ENCODE measurements around the gene C1RL. TPM values are rescaled to one million over a fixed set of nuclear protein-coding genes. Genes with fewer than 3 reads are reported as not detected.

C1RL gene
- total RNA-seq, 1 experiment from 2014 or later = 8.9 TPM

- TF ChIP-seq EZH2phosphoT487 (IDR thresholded peaks at IDR 0.05; ENCODE audit: borderline replicate concordance, low read length) (no peak), CTCF (conservative IDR thresholded peaks at IDR 0.05; ENCODE audit: low read depth, low read length) (no peak), EZH2 (IDR thresholded peaks at IDR 0.05; ENCODE audit: low read length, unreplicated experiment) (no peak)
- DNase-seq (no peak), ATAC-seq (no peak)
- Histone ChIP-seq H3K36me3 (ENCODE audit: low read depth, low read length) (no peaks in the 10 kb centered on the region), H4K20me1 (ENCODE audit: low read length) (no peaks in the 10 kb centered on the region), H3K9me2 (replicated peaks; ENCODE audit: low read length) (no peaks in the 10 kb centered on the region), H3K27me3 (ENCODE audit: low read length) (no peaks in the 10 kb centered on the region), H3K27ac (ENCODE audit: low read length) (no peak overlapping the region), H3K9ac (ENCODE audit: low read length) (no peak overlapping the region), H3K4me1 (ENCODE audit: insufficient read depth, low read length) (peaks cover 15% of the 10 kb centered on the region; the same call in 1 of the 2 replicates), H2AFZ (ENCODE audit: low read length) (no peak overlapping the region), H3K9me3 (ENCODE audit: low read length) (no peaks in the 10 kb centered on the region), H3F3A (ENCODE audit: low read length, unreplicated experiment) (no peaks in the 10 kb centered on the region), H3K4me3 (ENCODE audit: low read length) (no peak overlapping the region), H3K79me2 (ENCODE audit: low read length) (no peaks in the 10 kb centered on the region), H3K4me2 (ENCODE audit: low read length) (no peak overlapping the region)
- BruUV-seq (replicated peaks) = no TSS peak
- POLR2A ChIA-PET (ENCODE audit: unreplicated experiment) = no interaction called here
- CTCF ChIA-PET = no interaction called here
- intact Hi-C loops (cut with micrococcal nuclease) = no loop called here
Observed at GRCh38 chr12:7075939-7076338, 33.1 kb downstream of the C1RL start.

- Histone ChIP-seq H3K27ac (ENCODE audit: low read length) (no peak overlapping the region), H3K4me3 (ENCODE audit: low read length) (no peak overlapping the region), H3K9ac (ENCODE audit: low read length) (no peak overlapping the region), H3K9me2 (replicated peaks; ENCODE audit: low read length) (no peaks in the 10 kb centered on the region), H3K4me2 (ENCODE audit: low read length) (no peak overlapping the region), H3K27me3 (ENCODE audit: low read length) (no peaks in the 10 kb centered on the region), H4K20me1 (ENCODE audit: low read length) (no peaks in the 10 kb centered on the region), H3F3A (ENCODE audit: low read length, unreplicated experiment) (no peaks in the 10 kb centered on the region), H3K9me3 (ENCODE audit: low read length) (no peaks in the 10 kb centered on the region), H3K79me2 (ENCODE audit: low read length) (no peaks in the 10 kb centered on the region), H3K36me3 (ENCODE audit: low read depth, low read length) (no peaks in the 10 kb centered on the region), H2AFZ (ENCODE audit: low read length) (no peak overlapping the region), H3K4me1 (ENCODE audit: insufficient read depth, low read length) (peaks cover 15% of the 10 kb centered on the region; the same call in 1 of the 2 replicates)
- POLR2A ChIA-PET (ENCODE audit: unreplicated experiment) = no interaction called here
- no peak for TF ChIP-seq EZH2phosphoT487 (IDR thresholded peaks at IDR 0.05; ENCODE audit: borderline replicate concordance, low read length)
- TF ChIP-seq EZH2 (IDR thresholded peaks at IDR 0.05; ENCODE audit: low read length, unreplicated experiment) = no peak
- TF ChIP-seq CTCF (conservative IDR thresholded peaks at IDR 0.05; ENCODE audit: low read depth, low read length) = no peak
- DNase-seq = no peak
- CTCF ChIA-PET = no interaction called here
- no TSS peak for BruUV-seq (replicated peaks)
- intact Hi-C loops (cut with micrococcal nuclease) = no loop called here
- no peak for ATAC-seq
Observed at GRCh38 chr12:7075518-7075917, 33.5 kb downstream of the C1RL start.

GRCh38 chr12:7073946-7074345 lies 35.1 kb downstream of the C1RL start:
- ATAC-seq (no peak), DNase-seq (no peak)
- no TSS peak for BruUV-seq (replicated peaks)
- Histone ChIP-seq H3K9me3 (ENCODE audit: low read length) (no peaks in the 10 kb centered on the region), H4K20me1 (ENCODE audit: low read length) (no peaks in the 10 kb centered on the region), H3K9ac (ENCODE audit: low read length) (no peak overlapping the region), H3K4me3 (ENCODE audit: low read length) (no peak overlapping the region), H3K79me2 (ENCODE audit: low read length) (no peaks in the 10 kb centered on the region), H3K4me1 (ENCODE audit: insufficient read depth, low read length) (0 out of 2 replicates have a peak, but pooled peaks cover 5% of the 10 kb centered on the region), H3K9me2 (replicated peaks; ENCODE audit: low read length) (no peaks in the 10 kb centered on the region), H3K27ac (ENCODE audit: low read length) (no peak overlapping the region), H3K36me3 (ENCODE audit: low read depth, low read length) (no peaks in the 10 kb centered on the region), H3K4me2 (ENCODE audit: low read length) (no peak overlapping the region), H2AFZ (ENCODE audit: low read length) (no peak overlapping the region), H3F3A (ENCODE audit: low read length, unreplicated experiment) (no peaks in the 10 kb centered on the region), H3K27me3 (ENCODE audit: low read length) (no peaks in the 10 kb centered on the region; the same call in 1 of the 2 replicates)
- intact Hi-C loops (cut with micrococcal nuclease) = no loop called here
- no peak for TF ChIP-seq EZH2 (IDR thresholded peaks at IDR 0.05; ENCODE audit: low read length, unreplicated experiment)
- no peak for TF ChIP-seq CTCF (conservative IDR thresholded peaks at IDR 0.05; ENCODE audit: low read depth, low read length)
- no peak for TF ChIP-seq EZH2phosphoT487 (IDR thresholded peaks at IDR 0.05; ENCODE audit: borderline replicate concordance, low read length)
- POLR2A ChIA-PET (ENCODE audit: unreplicated experiment) = no interaction called here
- CTCF ChIA-PET = interaction anchor here (0.6 to 0.7 kb wide), 2 partner anchors 25 kb away, joined by 4 to 5 read pairs; no protein-coding TSS in a partner anchor

All from PC-3 (cell line).